OCI-LY3 (cell line): ENCODE measurements around the gene VPS26C.

Experiments used
- EZH2phosphoT487 ChIP-seq: fragments of 200-600 bp; shearing (Covaris generic); IDR thresholded peaks from 2 replicates; pipeline ENCODE4 v1.6.1; 2018; ENCODE audit warnings: antibody characterized with exemption, mixed run types, low read depth
- TF ChIP-seq, protein P1 (sequence below): fragments of 200-600, 300-600 bp; sonication (generic); IDR thresholded peaks from 2 replicates; pipeline ENCODE4 v1.5.1; 2014; ENCODE audit warnings: antibody characterized with exemption, low read length, low read depth

DNA sequence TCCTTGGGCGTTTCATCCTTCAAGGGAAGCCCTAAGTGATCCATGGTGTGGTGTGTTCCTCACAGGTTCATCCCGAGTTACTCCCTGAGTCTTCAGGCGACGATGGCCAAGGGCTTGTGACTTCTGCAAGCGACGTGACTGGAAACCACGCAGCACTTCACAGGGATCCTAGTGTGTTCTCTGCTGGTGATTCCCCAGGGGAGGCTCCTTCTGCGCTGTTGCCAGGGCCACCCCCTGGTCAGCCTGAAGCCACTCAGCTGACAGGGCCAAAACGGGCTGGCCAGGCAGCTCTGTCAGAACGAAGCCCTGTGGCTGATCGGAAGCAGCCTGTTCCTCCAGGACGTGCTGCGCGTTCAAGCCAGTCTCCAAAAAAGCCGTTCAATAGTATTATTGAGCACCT lies 71.5 kb downstream of the VPS26C start:
- TF ChIP-seq, protein P1, sequence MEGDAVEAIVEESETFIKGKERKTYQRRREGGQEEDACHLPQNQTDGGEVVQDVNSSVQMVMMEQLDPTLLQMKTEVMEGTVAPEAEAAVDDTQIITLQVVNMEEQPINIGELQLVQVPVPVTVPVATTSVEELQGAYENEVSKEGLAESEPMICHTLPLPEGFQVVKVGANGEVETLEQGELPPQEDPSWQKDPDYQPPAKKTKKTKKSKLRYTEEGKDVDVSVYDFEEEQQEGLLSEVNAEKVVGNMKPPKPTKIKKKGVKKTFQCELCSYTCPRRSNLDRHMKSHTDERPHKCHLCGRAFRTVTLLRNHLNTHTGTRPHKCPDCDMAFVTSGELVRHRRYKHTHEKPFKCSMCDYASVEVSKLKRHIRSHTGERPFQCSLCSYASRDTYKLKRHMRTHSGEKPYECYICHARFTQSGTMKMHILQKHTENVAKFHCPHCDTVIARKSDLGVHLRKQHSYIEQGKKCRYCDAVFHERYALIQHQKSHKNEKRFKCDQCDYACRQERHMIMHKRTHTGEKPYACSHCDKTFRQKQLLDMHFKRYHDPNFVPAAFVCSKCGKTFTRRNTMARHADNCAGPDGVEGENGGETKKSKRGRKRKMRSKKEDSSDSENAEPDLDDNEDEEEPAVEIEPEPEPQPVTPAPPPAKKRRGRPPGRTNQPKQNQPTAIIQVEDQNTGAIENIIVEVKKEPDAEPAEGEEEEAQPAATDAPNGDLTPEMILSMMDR: no peak
- no peak for TF ChIP-seq EZH2phosphoT487
